Stimulated activated CD8-positive, alpha-beta memory T cell treated with anti-CD3 and anti-CD28 coated beads, Interleukin-15, amount 100 ng/mL, for 48 hours (primary cell): ENCODE data around the gene PPM1N.

Experiments
- DNase-seq, 2 donors: peaks; one replicate each; pipeline ENCODE4 v3.0.0-alpha.2; 2020; ENCODE audit warnings: low read depth in 2 of 2

The PPM1N gene

GRCh38 chr19:45469945-45470761 lies 28.1 kb upstream of the PPM1N start:
- peak in 1 of 2 donors; percentile 21 for DNase-seq

GRCh38 chr19:45470762-45471081 lies 27.5 kb upstream of the PPM1N start:
- DNase-seq = no peak

GRCh38 chr19:45471111-45471930 lies 26.9 kb upstream of the PPM1N start:
- DNase-seq = no peak

- DNase-seq = no peak
These were observed 26.2 kb upstream of the PPM1N start for GRCh38 chr19:45471931-45472562.

- no peak for DNase-seq
These were observed 25.5 kb upstream of the PPM1N start for GRCh38 chr19:45472563-45473366.

GRCh38 chr19:45473367-45473681 lies 24.9 kb upstream of the PPM1N start:
- DNase-seq = no peak

- no peak for DNase-seq
These were observed 24.3 kb upstream of the PPM1N start for GRCh38 chr19:45473682-45474605.

GRCh38 chr19:45474606-45475521 lies 23.4 kb upstream of the PPM1N start:
- DNase-seq = no peak

GRCh38 chr19:45475537-45476291 lies 22.5 kb upstream of the PPM1N start:
- no peak for DNase-seq

GRCh38 chr19:45476304-45476703 lies 21.9 kb upstream of the PPM1N start:
- no peak for DNase-seq

- no peak for DNase-seq
These were observed 21.1 kb upstream of the PPM1N start for GRCh38 chr19:45477186-45477585.

- DNase-seq = no peak
These were observed 20.4 kb upstream of the PPM1N start for GRCh38 chr19:45477713-45478453.

GRCh38 chr19:45478454-45479238 lies 19.6 kb upstream of the PPM1N start:
- DNase-seq = peak; percentile 81 to 82

GRCh38 chr19:45483033-45483432 lies 15.2 kb upstream of the PPM1N start:
- no peak for DNase-seq

GRCh38 chr19:45484273-45484945 lies 13.8 kb upstream of the PPM1N start:
- DNase-seq = no peak

- DNase-seq = peak; percentile 96
These were observed 12.8 kb upstream of the PPM1N start for GRCh38 chr19:45485305-45486077.
